ENCODE measurements around the gene DTNB.
"Not testable (repeated sequence)": the region's sequence is repeated elsewhere in the genome, so short reads cannot be mapped to it uniquely, and the experiment has no call there.

The DTNB gene

DNA sequence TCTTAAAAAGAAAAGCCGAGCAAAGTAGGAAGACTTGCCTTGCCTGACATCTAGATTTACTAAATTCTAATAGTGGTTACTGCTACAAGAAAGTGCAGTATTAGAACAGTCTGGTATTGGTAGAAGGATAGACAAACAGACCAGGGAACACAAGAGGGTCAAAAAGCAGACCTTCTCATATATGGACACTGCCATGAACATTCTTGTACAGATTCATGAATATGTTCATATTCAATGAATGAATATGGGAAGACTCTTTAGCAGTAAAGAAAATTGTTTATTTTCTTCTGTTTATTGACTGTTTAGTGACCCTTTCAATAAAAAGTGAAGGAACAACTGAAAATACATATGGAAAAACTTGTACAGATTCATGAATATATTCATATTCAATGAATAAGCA lies 37.6 kb downstream of the DTNB start:
- TF ChIP-seq, protein P1, sequence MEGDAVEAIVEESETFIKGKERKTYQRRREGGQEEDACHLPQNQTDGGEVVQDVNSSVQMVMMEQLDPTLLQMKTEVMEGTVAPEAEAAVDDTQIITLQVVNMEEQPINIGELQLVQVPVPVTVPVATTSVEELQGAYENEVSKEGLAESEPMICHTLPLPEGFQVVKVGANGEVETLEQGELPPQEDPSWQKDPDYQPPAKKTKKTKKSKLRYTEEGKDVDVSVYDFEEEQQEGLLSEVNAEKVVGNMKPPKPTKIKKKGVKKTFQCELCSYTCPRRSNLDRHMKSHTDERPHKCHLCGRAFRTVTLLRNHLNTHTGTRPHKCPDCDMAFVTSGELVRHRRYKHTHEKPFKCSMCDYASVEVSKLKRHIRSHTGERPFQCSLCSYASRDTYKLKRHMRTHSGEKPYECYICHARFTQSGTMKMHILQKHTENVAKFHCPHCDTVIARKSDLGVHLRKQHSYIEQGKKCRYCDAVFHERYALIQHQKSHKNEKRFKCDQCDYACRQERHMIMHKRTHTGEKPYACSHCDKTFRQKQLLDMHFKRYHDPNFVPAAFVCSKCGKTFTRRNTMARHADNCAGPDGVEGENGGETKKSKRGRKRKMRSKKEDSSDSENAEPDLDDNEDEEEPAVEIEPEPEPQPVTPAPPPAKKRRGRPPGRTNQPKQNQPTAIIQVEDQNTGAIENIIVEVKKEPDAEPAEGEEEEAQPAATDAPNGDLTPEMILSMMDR (IDR thresholded peaks at IDR 0.05; ENCODE audit: low read depth, low read length): no peak
- DNase-seq (ENCODE audit: extremely low read depth, low read depth): no peak

DNA sequence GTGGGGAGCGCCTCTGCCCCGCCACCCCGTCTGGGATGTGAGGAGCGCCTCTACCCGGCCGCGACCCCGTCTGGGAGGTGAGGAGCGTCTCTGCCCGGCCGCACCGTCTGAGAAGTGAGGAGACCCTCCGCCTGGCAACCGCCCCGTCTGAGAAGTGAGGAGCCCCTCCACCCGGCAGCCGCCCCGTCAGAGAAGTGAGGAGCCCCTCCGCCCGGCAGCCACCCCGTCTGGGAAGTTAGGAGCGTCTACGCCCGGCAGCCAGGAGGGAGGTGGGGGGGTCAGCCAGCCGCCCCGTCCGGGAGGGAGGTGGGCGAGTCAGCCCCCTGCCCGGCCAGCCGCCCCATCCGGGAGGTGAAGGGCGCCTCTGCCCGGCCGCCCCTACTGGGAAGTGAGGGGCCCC lies 39.6 kb downstream of the DTNB start:
- not testable (repeated sequence) for DNase-seq (ENCODE audit: extremely low read depth, low read depth)

DNA sequence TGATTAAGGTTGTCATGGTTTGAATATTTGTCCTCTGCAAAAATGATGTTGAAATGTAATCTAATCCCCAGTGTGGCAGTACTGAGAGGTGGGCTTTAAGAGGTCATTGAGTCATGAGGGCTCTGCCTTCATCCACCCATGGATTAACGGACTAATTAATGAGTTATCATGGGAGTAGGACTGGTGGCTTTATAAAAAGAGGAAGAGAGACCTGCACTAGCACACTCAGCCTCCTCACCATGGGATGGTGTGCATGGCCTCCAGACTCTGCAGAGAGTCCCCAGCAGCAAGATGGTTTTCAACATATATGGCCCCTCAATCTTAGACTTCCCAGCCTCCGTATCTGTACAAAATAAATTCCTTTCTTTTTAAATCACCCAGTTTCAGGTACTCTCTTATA lies 41.0 kb downstream of the DTNB start:
- no peak for DNase-seq (ENCODE audit: extremely low read depth, low read depth)
- TF ChIP-seq, protein P1 (IDR thresholded peaks at IDR 0.05; ENCODE audit: low read depth, low read length): no peak

DNA sequence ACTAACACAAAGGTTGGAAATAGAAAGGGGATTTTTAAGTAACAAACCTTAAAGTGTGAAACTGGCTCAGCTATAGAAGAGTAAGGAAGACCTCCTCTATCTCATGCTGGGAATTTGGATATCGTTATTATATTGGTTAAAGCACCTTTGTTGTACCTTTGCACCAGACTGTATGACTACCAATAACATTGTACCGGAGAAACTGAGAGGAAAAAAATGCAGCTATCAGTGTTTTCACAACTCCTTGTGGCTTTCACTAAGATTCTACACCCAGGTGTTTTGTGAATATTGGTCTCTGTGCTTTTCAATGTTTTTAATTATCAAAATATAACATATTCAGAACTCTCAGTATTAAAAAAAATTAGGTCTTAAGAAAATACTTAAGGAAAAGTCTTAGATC lies 48.7 kb downstream of the DTNB start:
- no peak for DNase-seq (ENCODE audit: extremely low read depth, low read depth)
- TF ChIP-seq, protein P1 (IDR thresholded peaks at IDR 0.05; ENCODE audit: low read depth, low read length): no peak

DNA sequence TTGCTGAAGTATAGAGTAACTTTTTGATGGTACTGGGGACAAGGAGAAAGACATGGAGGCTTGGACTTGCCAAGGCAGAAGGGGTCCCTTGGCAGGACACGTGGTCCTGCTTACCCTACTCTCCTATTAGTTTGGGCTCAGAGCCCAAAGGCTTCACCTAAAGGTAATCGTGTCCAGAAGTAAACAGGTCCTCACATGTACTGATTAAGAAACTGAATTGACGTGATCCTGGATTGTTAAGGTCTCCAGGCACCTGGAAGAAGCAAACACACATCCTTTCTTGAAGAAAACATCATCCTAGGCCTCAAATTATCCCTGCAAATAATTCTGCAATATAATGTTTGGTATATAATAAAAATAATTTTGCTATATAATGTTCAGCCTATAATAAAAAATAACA lies 50.0 kb downstream of the DTNB start:
- no peak for DNase-seq (ENCODE audit: extremely low read depth, low read depth)
- TF ChIP-seq, protein P1 (IDR thresholded peaks at IDR 0.05; ENCODE audit: low read depth, low read length): no peak

DNA sequence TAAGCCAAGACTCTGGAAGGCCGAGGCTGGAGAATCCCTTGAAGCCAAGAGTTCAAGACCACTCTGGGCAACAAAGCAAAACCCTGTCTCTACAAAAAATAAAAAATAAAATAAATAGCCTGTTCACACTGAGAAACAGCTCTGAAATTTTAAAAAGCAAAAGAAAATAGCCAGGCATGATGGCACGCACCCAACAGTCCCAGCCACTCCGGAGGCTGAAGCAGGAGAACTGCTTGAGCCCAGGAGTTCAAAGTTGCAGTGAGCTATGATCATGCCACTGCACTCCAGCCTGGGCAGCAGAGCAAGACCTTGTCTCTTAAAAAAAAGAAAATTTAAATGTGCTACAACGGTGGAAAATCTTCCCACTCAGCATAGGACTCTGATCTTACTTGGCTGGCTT lies 52.7 kb downstream of the DTNB start:
- TF ChIP-seq, protein P1 (IDR thresholded peaks at IDR 0.05; ENCODE audit: low read depth, low read length): no peak

DNA sequence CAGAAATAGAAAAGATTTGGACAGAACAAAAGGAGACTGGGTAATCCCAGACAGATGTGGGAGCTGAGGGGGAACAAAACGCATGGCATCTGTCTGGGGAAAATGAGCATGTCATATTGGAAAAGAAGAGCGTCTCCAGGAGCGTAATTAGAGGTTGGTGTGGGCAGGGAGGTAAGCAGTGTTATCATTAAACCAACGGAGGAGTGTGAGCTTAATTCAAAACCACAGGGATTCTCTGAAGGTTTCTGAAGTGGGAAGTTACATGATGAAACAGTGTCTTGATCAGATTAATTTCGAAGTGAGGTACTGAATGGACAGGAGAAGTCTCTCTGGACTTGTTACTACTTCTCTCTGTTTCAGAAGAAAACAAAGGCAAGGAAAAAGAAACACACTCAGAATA lies 53.3 kb downstream of the DTNB start:
- TF ChIP-seq, protein P1 (IDR thresholded peaks at IDR 0.05; ENCODE audit: low read depth, low read length): no peak
- DNase-seq (ENCODE audit: extremely low read depth, low read depth): no peak

More for the DNA sequence above, 52.7 kb downstream of the DTNB start:
- no peak for DNase-seq (ENCODE audit: extremely low read depth, low read depth)

DNA sequence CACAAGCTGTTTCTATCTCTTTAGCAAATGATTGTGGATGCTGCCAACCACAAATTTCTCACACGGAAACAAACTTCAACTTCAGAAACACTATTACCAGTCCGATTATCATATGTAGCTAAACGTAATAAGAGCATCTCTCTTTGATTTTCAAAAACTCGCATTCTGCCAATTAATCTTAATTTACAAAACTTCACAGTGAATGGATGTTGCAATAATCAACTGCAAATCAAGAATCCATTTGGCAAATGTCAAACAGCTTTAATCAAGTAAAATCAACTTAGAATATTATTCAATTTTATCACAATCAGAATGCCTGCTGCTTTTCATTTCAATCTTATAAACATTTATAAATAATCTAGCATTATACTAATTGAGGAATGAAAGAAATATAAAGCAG lies 54.2 kb downstream of the DTNB start:
- DNase-seq (ENCODE audit: extremely low read depth, low read depth): no peak
- TF ChIP-seq, protein P1 (IDR thresholded peaks at IDR 0.05; ENCODE audit: low read depth, low read length): no peak
